HG03060 (cell line): ENCODE measurements around the gene DUSP28.

Experiments
- ATAC-seq: cut with Tn5 transposase; IDR thresholded peaks from one replicate; pipeline ENCODE4 v1.9.1; 2021; ENCODE audit warnings: low read depth, moderate number of reproducible peaks; ENCODE audit not compliant: unreplicated experiment

The DUSP28 gene

DNA sequence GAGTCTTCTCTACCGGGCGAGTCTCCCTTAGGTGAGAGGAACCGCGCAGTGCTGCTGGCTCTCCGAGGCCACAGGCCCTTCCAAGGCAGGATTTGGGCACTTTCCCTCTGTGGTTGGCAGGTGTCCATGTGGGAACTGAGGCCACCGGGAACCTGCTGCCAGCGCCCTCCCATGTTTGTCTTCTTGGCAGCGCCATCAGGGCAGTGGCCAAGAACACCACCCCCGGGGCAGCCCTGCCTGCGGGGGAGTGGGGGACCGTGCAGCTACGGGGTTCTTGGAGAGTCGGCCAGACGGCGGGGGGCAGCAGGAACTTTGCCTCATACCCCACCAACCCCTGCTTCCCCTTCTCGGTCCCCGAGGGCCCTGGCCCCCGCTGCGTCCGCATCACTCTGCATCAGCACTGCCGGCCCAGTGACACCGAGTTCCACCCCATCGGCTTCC lies 36.4 kb downstream of the DUSP28 start:
- no peak for ATAC-seq

DNA sequence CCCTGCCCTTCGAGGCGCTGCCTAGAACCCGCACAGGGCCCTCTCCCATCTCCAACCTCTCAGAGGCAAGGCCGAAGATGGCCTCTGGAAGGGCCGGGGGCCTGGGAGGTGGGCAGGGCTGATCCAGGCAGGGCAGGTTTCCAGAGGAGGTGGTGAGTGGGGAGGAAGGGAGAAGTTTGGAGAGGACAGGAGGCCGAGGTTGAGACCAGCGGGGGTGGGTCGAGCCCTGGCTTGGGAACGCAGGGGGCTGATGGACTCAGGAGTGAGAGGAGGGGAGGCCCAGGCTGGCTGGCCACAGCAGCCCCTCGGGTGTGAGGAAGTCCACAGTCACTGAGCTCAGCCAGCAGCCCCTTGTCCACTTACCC lies 36.9 kb downstream of the DUSP28 start:
- no peak for ATAC-seq

DNA sequence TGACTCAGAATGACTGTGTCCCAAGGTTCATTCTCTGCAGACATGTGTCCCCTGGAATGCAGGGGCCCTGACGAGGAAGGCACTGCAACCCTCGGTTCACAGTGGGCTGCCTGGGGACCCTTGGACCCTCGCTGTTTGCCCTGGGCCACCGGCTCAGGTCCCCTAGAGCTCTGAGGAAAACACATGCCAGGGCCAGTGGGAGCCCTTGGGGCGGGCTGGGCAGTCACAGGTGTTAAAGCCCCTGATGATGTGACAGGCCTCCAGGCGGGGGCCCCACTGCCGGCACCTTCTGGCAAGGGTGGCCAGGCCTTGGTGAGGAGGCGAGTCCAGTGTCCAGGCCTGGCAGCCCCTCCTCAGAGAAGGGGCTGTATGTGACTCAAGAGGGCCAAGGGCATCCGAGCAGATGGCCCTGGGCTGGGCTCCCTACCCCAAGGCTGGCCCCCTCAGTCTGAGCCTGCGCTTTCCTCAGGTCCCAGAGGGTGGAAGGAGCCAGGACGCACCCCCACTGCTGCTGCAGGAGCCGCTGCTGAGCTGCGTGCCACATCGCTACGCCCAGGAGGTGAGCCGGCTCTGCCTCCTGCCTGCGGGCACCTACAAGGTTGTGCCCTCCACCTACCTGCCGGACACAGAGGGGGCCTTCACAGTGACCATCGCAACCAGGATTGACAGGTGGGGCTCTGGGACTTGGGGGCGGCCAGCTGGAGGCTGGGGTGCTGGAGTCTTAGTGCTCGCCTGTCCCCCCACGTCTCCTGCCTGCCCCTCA lies 37.4 kb downstream of the DUSP28 start:
- ATAC-seq = no peak

DNA sequence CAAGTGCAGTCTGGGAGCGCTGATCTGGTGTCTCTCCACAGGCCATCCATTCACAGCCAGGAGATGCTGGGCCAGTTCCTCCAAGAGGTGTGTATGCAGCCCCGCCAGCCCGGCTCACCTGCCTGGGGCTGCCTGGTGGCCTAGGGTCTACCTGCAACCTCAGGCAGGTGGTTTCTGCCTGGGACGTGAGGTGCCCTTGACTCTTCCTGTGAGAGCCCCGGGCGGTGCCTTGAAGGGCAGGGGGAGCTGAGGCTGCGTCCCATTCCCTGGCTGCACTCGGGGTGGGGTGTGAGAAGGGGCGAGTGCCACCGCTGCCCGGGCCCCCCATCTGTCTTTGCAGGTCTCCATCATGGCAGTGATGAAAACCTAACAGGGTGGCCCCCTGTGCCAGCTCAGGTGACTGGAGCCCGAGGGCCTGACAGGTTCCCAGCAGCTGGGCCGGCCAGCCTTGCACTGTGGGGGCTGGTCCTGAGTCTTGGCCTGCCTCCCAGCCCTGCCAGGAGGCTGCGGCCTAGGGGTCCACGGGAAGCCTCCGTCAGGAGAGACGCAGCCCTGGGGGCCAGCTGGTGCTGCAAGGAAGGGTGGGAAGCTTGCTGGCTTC lies 38.3 kb downstream of the DUSP28 start:
- no peak for ATAC-seq

DNA sequence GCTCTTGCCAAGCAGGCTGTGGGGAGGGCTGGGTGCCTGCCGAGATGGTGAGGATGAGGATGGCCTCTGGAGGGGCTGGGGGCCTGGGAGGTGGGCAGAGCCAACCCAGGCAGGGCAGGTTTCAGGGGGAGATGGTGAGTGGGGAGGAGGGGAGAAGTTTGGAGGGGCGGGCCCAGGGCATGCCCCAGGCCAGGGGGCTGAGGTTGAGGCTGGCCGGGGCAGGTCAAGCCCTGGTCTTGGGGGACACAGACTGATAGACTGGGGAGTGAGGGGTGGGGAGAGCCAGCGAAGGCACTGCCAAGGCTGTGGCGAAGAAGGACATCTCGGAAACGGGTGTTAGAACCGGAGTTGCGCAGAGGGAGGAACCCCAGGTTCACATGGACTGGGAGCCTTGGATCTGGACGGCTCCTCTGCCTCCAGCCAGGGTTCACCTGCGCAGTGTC lies 39.0 kb downstream of the DUSP28 start:
- no peak for ATAC-seq

DNA sequence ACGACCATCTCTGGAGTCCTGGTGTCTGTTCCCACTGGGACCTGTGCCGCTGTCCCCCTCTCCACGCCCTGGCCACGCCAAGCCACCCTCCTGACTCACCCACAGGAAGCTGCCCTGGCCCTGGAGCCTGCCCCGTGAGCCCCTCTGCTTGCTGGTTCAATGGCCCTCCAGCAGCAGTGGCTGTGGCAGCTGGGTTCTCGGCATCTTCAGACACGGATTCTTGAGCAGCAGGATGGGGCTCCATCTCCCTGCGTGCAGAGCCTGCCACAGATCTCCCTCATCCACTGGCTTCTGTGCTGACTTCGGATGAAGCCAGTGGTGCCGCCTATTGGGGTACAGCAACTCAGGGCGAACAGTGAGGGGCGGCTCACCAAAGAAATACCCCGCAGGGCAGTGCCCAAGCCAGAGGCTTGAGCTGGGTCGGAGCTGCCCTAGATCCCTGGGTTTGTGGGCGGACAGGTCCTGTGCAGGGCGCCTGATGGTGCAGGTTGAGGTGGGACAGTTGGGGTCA lies 40.3 kb downstream of the DUSP28 start:
- ATAC-seq = no peak

DNA sequence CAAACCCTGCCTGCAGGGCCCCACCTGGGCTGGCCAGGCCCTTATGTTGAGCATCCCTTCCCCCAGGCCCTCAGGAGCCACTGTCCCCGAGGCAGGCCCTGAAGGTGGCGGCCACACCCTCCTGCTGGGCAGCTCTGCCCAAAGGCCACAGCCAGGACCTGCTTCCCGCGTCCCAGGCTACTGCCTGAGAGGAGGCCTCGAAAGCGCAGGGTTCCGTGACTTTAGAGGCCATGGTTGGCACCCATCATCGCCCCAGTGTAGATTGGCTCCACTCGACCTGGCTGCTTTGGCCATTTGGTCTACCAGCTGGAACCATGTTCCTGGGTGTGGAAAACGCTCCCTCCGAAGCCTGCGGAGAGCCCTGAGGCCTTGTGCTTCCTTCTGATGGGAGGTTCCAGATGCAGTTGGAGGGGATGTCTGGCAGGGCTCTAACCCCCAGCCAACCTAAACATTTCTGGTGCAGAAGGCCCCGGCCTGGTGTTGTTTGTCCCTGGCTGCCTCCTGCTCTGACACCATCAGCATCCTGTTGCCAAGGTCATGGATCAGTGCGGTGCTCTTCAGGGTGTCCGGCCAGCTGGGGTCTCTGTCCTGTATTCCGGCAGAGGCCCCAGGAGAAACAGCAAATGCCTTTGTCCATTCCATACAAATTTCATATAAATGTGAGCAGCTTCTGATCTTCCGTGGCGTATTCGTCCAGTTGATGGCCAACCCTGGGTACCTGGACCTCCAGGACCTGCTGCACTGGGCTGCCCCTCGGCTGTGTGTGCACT lies 41.1 kb downstream of the DUSP28 start:
- no peak for ATAC-seq

DNA sequence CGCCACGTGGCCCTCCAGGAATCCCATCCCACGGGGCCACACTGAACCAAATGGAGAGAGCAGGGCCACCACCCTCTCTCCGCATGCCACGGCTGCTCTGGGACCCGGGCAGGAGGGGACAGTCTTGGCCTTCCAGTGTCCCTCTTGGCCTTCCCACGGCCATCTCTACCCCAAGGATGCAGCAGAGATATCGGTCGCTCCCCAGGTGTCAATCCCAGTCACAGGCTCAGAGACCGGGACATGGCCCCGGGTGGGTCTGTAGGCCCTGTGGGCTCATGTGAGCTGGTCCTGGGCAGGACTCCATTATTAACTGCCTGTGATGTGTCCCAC lies 41.6 kb downstream of the DUSP28 start:
- ATAC-seq = no peak

DNA sequence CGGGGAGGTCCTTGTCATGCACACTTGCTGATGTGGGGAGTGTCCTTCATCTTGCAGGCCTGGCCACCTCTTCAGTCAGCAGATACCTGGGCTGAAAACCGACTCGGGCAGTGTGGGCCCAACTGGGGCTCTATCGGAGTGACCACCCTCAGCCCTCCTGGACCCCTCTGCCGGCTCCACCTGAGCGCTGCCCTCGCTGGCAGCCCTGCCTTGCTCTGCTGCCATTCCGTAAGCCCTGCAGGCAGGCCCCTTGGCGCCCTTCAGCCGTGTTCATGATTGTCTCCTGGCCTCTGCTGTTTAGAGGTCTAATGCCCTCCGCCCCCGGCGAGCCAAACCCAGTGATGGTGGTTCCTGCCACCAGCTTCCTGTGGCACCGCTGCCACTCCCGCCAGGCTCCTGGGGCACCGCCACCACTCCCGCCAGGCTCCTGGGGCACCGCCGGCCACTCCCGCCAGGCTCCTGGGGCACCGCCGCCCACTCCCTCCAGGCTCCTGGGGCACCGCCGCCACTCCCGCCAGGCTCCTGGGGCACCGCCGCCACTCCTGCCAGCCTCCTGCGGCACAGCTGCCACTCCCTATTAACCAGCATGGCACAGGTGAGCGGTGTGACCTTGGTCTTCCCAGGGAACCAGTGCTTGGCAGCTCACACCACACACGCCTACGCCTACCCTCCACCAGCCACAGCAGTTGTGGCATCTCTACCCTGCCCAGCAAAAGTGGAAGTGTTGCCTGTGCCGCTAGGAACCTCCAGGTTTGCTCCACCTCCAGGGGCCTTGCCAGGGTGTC lies 42.3 kb downstream of the DUSP28 start:
- ATAC-seq = no peak

DNA sequence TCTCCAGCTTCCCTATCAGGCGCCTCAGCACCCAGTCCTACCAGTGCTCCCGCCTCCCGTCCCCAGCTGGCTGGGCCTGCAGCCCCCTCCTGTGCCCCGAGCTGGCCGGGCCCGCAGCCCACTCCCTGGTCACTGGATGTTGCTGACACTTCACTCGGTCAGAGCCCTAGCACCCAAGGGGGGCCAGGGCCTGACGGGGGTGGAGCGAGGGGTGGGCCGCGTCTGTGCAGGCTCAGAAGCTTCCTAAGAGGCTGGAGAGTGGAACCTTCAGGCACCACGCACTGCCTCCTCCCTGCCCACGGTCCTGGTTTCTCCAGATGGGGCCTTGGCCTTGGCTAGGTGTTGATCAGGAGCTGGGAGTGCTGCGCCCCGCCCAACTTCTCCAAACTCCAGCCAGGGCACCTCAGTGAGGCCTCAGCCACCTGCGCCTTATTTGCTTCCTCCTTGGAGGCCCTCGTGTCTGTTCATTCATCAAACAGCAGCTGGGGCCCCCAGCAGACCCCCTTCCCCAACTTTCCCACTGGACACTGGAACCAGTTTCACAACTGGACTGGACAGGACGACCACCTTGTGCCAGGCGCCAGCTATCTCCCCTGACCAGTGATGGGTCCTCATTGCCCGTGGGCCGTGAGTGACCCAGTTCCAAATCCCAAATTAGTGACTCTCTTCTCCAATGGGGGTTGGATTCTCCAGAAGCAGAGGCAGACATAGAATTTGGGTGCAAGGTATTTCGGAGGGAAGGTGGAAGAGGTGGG lies 43.1 kb downstream of the DUSP28 start:
- ATAC-seq = no peak

DNA sequence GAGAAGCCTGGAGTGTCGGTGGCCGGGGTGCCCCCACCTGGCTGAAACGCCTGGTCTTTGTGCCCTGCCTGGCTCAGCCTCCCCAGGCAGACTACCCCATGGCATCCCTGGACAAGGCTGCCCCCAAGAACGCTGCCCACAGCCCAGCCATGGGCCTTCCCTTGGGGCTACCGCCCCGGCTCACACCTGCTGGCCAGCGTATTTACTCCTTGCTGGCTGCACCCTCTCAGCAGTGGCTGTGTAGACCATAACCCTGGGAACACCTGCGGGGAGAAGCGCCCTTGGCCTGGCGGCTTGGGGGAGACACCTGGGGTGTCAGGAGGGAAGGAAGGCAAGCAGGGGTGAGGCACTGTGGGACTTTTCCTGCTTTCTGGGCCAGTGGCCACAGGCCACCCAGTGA lies 43.7 kb downstream of the DUSP28 start:
- no peak for ATAC-seq

DNA sequence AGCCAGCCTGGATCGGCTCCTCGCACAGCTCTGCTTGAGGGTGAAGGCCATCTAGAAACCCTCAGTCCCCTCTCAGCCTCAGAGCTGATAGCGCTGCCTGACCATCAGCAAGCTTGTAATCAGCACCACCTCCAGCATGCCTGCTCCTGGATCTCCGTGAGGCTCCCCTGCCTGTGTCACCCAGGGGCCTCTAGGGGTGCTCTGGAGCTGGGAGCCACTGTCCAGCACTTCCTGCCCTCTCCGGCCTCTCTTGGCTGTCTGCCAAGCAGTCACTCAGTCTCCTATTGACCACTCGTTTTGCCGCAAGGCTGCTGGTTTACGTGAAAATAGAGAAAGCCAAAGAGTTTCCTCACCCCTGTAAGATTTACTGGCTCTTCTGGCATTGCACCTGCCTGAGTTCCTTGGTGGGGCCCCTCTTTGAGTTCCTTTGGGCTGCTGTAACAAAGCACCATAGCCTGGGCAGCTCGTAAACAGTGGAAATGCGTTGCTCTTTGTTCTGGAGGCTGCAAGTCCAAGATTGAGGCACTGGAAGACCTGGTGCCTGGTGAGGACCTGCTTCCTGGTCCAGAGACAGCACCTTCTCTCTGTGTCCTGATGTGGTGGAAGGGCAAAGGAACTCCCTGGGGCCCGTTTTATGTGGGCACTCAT lies 44.3 kb downstream of the DUSP28 start:
- ATAC-seq = no peak

DNA sequence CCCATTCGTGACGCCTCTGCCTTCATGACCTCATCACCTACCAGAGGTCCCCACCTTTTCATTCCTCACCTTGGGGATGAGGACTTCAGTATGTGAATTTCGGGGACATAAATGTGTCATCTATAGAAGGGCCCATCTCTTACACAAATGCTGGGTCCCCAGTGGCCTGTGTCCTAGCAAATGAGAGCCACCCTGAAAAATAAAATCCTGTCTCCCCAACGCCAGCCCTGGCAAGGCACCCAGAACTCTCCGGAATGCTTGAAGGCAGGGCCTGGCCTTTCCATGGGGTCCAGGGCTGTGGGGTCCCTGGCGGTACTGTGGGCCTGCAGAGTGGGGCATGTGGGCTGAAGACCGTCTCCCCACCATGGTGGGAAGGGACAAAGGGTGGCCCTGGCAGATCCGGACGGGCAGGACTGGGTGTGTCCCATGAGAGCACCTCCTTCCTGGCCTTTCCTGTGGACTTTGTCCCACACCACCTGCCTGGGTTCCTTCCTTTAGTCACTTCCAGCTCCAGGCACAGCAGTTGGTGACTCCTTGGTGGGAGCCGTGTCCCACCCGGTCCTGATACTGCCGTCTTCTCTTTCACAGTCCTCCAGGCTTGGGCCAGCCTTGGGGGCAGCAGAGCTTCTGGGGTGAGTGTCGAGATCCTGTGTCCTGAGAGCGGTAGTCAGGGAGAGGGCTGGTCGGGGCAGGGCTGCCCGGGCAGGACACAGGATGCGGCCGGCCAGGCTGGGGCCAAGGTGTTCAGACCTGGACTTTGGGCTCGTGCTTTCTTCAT lies 45.0 kb downstream of the DUSP28 start:
- ATAC-seq = no peak

DNA sequence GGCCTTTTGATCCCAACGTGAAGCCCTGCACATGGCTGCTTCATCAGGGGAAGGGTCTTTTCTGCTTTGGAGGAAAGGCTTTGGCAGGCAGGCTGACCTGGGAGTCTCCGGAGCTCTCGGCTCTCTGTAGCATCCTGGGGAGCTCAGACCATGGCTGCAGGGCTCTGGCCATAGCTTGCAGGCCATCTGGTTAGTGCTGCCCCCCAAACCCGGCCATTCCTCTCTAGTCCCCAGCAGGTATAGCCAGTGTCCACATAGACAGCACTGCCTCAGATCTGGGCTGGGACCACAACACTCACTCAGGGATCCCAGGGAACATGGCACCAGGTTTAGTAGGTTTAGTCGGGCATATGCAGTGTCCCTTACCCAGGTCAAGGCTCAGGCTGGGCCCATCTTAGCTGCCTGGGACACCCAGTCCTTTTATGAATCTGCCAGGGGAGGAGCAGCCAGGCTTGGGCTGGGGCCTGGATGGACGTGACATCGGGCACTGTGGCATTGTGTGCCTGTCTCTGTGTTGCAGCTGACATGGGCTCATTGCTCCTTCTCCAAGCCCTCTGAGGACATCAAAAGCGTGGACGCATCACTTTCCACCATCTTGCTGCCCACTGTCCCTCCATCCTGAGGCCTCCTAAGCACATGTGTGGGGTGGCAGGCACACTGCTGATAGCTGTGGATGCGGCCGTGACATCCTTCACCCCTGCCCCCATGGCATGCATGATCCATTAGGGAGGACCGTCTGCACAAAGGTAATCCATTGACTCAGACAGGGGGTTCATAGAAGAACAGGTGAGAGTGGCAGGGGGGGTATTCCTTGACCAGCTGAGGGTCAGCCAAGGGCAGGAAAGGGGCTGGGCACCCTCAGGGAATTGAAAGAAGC lies 45.9 kb downstream of the DUSP28 start:
- no peak for ATAC-seq

DNA sequence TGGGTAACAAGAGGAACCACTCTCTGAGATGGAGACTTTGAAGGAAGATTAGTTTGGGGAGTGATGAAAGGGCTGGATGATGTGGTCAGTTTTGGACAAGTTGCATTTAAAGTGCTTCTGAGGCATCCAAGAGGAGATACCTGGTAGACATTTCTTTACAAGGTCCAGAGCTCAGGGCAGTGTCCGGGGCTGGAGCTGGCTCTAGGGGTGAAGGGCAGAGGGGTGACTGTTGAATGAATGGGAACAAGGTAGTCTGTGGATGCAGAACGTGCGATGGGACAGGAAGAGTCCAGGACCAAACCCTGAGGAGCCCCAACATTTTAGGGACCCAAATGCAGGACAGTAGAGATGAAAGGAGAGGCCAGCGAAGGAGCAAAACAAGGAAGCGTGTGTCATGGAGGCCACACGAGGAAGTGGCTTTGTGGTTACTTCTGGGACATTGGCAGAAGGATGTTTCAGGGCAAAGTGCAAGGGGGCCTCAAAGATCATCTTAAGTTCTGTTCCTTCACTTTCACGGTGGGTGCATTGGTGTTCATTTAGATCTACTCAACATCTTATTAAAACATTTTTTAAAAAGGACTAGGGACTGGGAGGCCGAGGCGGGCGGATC lies 51.5 kb downstream of the DUSP28 start:
- no peak for ATAC-seq
